Omental fat pad (tissue), 4 donors: Measurements from ENCODE around the gene CMKLR1. TPM values are rescaled to one million over a fixed set of nuclear protein-coding genes. Genes with fewer than 3 reads are reported as not detected.

ENCODE experiments used
- ATAC-seq: fragments of 150-250 bp; one replicate; pipeline ENCODE4 v1.9.1; 2016; ENCODE audit warnings: mild to moderate bottlenecking, moderate library complexity; ENCODE audit not compliant: low FRiP score
- DNase-seq: peaks from one replicate; pipeline ENCODE4 v3.0.0-alpha.2; 2019; ENCODE audit warnings: low spot score
- CTCF ChIP-seq, 3 donors: fragments of 450-650 bp; IDR thresholded peaks; one replicate each; pipeline ENCODE4 v1.5.1; 2016 to 2017; ENCODE audit warnings: antibody characterized with exemption in 3 of 3, mild to moderate bottlenecking in 3 of 3, moderate library complexity in 2 of 3
- total RNA-seq, 4 donors: library from RNA; depleted of rRNA; stranded (reverse); fragments of >200 nt; gene quantifications; one replicate each; pipeline ENCODE4 v1.1.0, GENCODE V29; 2016

CMKLR1 gene
- total RNA-seq, 4 donors from 2014 or later = 20.7 to 28.1 (median 23.1) TPM

GRCh38 chr12:108247130-108247529 lies 92.0 kb downstream of the CMKLR1 start:
- ATAC-seq (no peak), DNase-seq (no peak)
- TF ChIP-seq CTCF (IDR thresholded peaks at IDR 0.05) = no peak

GRCh38 chr12:108241986-108242703 lies 97.0 kb downstream of the CMKLR1 start:
- TF ChIP-seq CTCF (IDR thresholded peaks at IDR 0.05) = no peak
- ATAC-seq = no peak

GRCh38 chr12:108240928-108241327 lies 98.2 kb downstream of the CMKLR1 start:
- ATAC-seq (no peak), DNase-seq (no peak)
- no peak for TF ChIP-seq CTCF (IDR thresholded peaks at IDR 0.05)

More at GRCh38 chr12:108241986-108242703, 97.0 kb downstream of the CMKLR1 start:
- no peak for DNase-seq

- TF ChIP-seq CTCF (IDR thresholded peaks at IDR 0.05) = no peak
- ATAC-seq (no peak), DNase-seq (no peak)
Observed at GRCh38 chr12:108240027-108240785, 98.9 kb downstream of the CMKLR1 start.

GRCh38 chr12:108239378-108239777 lies 99.7 kb downstream of the CMKLR1 start:
- ATAC-seq (no peak), DNase-seq (no peak)

GRCh38 chr12:108238474-108238873 lies 100.6 kb downstream of the CMKLR1 start:
- no peak for TF ChIP-seq CTCF (IDR thresholded peaks at IDR 0.05)
- ATAC-seq = no peak
- DNase-seq = no peak

More at GRCh38 chr12:108239378-108239777, 99.7 kb downstream of the CMKLR1 start:
- TF ChIP-seq CTCF (IDR thresholded peaks at IDR 0.05) = no peak

Other genes with a start within 250 kb of the CMKLR1 start
- 1 to 10 TPM in 1 of 4 donors, under 1 TPM in 2, not detected in 1; 0.46 to 1.3 (median 0.50) TPM for gene WSCD2, start 210.0 kb downstream of the CMKLR1 start, total RNA-seq
- 10 to 100 TPM in 1 of 4 donors, 1 to 10 TPM in 3; 6.6 to 10.6 (median 9.5) TPM for gene FICD, start 176.0 kb upstream of the CMKLR1 start, total RNA-seq
- 10 to 100 TPM; 37.7 to 87.8 (median 60.4) TPM for gene SART3, start 221.9 kb upstream of the CMKLR1 start, total RNA-seq
- gene ISCU, start 223.3 kb upstream of the CMKLR1 start, total RNA-seq = 100 to 1,000 TPM; 148 to 260 (median 187) TPM